Chondrocyte (in vitro differentiated cells): ENCODE data around the gene PLAC1. TPM values are rescaled to one million over a fixed set of nuclear protein-coding genes. Genes with fewer than 3 reads are reported as not detected.

Source experiments
- DNase-seq: peaks from one replicate; pipeline ENCODE4 v3.0.0; 2021; ENCODE audit warnings: mixed read lengths, low spot score
- H3K27ac Mint-ChIP-seq: one replicate; pipeline ENCODE4 v1.8.0; 2021; ENCODE audit warnings: mild to moderate bottlenecking, moderate library complexity, mixed read lengths; ENCODE audit not compliant: unreplicated experiment
- H3K27me3 Mint-ChIP-seq: 2 replicates; pipeline ENCODE4 v1.8.0; 2021; ENCODE audit warnings: low read depth, mixed read lengths
- H3K36me3 Mint-ChIP-seq: 2 replicates; pipeline ENCODE4 v1.8.0; 2021; ENCODE audit warnings: low read depth, mixed read lengths
- H3K4me1 Mint-ChIP-seq: 2 replicates; pipeline ENCODE4 v1.8.0; 2021; ENCODE audit warnings: low read depth, mild to moderate bottlenecking, mixed read lengths
- H3K4me3 Mint-ChIP-seq: one replicate; pipeline ENCODE4 v1.8.0; 2021; ENCODE audit warnings: mild to moderate bottlenecking, moderate library complexity, mixed read lengths; ENCODE audit not compliant: unreplicated experiment
- H3K9me3 Mint-ChIP-seq: 2 replicates; pipeline ENCODE4 v1.8.0; 2021; ENCODE audit warnings: low read depth, mixed read lengths
- CTCF ChIP-seq: fragments of 200-600 bp; sonication (generic); IDR thresholded peaks from 2 replicates; pipeline ENCODE4 v1.5.0; 2021; ENCODE audit warnings: antibody characterized with exemption, mild to moderate bottlenecking, moderate library complexity
- total RNA-seq: library from RNA; stranded (reverse); gene quantifications from 3 replicates; pipeline ENCODE4 v1.2.1, GENCODE V29; 2021

Gene PLAC1
- total RNA-seq, 1 donor from 2014 or later, result not detected

GRCh38 chrX:134650701-134651100 lies 7.6 kb downstream of the PLAC1 start:
- TF ChIP-seq CTCF, result no peak
- Mint-ChIP-seq H3K9me3 (no peaks in the 10 kb centered on the region), H3K4me3 (no peak overlapping the region), H3K27ac (no peak overlapping the region), H3K36me3 (no peaks in the 10 kb centered on the region), H3K4me1 (no peaks in the 10 kb centered on the region), H3K27me3 (no peaks in the 10 kb centered on the region)
- no peak for DNase-seq

DNA sequence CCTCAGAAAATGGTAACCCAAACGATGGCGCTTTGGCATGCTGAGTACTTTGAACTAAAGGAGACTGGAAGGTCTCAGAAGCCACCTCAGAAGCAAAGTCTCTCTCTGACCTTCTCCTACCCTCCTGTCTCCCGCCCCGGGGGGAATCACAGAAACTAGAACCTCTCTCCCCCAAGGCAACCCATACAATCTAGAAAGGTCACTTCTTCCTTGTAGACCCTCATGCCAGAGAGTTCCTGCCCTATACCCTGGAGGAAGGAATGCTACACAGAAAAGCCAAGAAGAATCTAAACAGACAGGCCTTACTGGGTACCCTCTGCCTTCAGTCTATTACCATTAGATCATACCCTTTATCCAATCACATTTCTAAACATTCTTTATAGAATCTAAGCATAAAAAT lies 8.5 kb downstream of the PLAC1 start:
- Mint-ChIP-seq H3K27ac (no peak overlapping the region), H3K4me1 (no peaks in the 10 kb centered on the region), H3K4me3 (no peak overlapping the region), H3K36me3 (no peaks in the 10 kb centered on the region), H3K27me3 (no peaks in the 10 kb centered on the region), H3K9me3 (no peaks in the 10 kb centered on the region)
- no peak for DNase-seq
- no peak for TF ChIP-seq CTCF

DNA sequence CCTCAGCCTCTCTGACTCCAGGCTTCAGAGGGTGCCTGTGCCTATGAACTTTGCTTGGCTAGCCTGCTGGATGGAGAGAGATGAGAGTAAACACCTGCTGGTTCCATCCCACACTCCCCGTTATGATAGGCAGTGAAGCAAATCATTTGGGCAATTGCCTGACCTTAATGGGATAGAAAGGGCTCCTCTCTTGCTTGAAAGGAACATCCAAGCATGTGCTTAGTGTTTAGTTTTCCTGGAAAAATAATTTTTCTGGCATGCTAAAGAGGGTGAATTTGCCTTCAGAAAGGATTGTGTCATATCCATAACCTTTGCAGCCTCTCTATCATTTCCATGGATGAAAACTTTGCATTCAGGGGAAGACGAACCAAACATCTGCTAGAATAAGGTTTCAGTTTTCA lies 10.8 kb downstream of the PLAC1 start:
- TF ChIP-seq CTCF, result no peak
- no peaks in the 10 kb centered on the region for H3K36me3 Mint-ChIP-seq
- H3K9me3 Mint-ChIP-seq, result no peaks in the 10 kb centered on the region
- no peaks in the 10 kb centered on the region for H3K4me1 Mint-ChIP-seq
- peaks cover 2% of the 10 kb centered on the region for H3K27me3 Mint-ChIP-seq
- no peak overlapping the region for H3K27ac Mint-ChIP-seq
- DNase-seq, result no peak
- no peak overlapping the region for H3K4me3 Mint-ChIP-seq

DNA sequence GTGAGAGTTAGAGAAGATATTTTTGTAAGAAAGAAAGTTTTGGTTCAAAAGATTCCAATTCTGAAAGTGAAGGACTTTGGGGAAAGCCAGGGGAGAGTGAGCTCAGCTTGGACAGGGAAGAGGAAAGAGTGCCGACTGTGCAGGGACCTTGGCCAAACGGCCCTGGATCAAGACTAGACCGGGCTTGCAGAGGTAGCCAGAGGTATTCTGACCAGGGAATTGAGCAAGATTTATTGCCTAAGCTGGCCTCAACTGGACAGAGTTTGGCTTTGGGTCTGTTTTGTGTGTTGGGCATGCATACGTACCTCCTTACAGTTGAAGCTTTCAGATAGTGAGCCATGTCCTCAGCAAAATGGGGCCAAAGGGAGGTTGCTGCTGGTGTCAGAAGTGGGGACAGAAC lies 11.6 kb downstream of the PLAC1 start:
- no peaks in the 10 kb centered on the region for H3K36me3 Mint-ChIP-seq
- peaks cover 2% of the 10 kb centered on the region for H3K27me3 Mint-ChIP-seq
- no peaks in the 10 kb centered on the region for H3K4me1 Mint-ChIP-seq
- no peaks in the 10 kb centered on the region for H3K9me3 Mint-ChIP-seq
- H3K27ac Mint-ChIP-seq, result no peak overlapping the region
- DNase-seq, result no peak
- H3K4me3 Mint-ChIP-seq, result no peak overlapping the region
- TF ChIP-seq CTCF, result no peak

DNA sequence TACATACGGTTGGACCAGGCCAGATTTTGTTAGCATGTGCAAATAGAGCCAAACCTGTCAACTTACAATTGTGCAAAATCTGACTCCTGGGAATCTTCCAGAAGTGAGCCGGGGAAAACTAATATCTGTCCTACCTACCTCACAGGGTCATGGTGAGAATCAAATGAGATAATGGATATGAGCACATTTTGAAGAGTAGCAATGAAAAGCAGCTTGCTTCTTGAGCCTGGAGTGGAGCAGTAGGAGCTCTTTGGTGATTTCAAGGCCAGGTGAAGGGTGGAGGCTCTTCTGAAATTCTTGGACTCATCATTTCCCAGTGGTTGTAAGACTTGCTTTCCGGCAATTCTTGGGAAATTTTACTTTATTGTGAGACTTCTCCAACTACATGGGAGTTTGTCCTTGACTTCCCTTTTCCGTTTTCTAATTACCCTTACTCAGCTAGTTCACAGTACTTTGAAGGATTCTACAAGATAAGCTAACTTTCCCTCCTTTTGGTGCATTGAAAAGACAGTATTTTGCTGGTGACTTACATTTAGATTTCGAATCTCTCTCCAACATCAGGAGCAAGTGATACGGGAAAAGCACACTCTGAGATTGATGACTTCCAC lies 12.2 kb downstream of the PLAC1 start:
- no peaks in the 10 kb centered on the region for H3K36me3 Mint-ChIP-seq
- no peaks in the 10 kb centered on the region for H3K9me3 Mint-ChIP-seq
- no peak overlapping the region for H3K27ac Mint-ChIP-seq
- DNase-seq, result no peak
- TF ChIP-seq CTCF, result no peak
- H3K4me3 Mint-ChIP-seq, result no peak overlapping the region
- peaks cover 2% of the 10 kb centered on the region for H3K27me3 Mint-ChIP-seq
- H3K4me1 Mint-ChIP-seq, result no peaks in the 10 kb centered on the region
